H54 (cell line): Measurements from ENCODE around the gene ALDH18A1.

Experiments used
- DNase-seq: peaks from one replicate; pipeline ENCODE4 v3.0.0; 2011; ENCODE audit warnings: low spot score, mixed read lengths; ENCODE audit not compliant: insufficient read length
- FAIRE-seq: peaks from 3 replicates; lab custom pipeline; 2011; peaks lifted over from hg19 to GRCh38; lab: Jason Lieb, UNC
- POLR2A ChIP-seq: IDR thresholded peaks from 2 replicates; pipeline ENCODE4 v1.6.1; 2011; ENCODE audit warnings: low read depth, mild to moderate bottlenecking, low read length

The ALDH18A1 gene

DNA sequence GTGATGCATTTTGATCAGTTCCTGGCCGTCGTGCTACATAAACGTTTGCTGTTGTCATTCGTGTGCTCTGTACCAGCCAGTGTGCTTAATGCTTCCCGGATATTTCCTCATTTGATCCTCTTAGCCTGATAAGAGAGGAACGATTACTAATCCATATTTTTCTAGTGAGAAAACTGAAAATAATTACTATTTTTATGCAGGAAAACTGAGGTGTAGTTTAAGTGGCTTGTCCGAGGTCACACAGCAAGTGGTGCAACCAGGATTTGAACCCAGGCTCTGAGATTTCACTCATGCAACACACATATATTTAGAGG is 94.7 kb downstream of the ALDH18A1 start:
- DNase-seq (no peak), FAIRE-seq (no peak)
- TF ChIP-seq POLR2A = no peak

DNA sequence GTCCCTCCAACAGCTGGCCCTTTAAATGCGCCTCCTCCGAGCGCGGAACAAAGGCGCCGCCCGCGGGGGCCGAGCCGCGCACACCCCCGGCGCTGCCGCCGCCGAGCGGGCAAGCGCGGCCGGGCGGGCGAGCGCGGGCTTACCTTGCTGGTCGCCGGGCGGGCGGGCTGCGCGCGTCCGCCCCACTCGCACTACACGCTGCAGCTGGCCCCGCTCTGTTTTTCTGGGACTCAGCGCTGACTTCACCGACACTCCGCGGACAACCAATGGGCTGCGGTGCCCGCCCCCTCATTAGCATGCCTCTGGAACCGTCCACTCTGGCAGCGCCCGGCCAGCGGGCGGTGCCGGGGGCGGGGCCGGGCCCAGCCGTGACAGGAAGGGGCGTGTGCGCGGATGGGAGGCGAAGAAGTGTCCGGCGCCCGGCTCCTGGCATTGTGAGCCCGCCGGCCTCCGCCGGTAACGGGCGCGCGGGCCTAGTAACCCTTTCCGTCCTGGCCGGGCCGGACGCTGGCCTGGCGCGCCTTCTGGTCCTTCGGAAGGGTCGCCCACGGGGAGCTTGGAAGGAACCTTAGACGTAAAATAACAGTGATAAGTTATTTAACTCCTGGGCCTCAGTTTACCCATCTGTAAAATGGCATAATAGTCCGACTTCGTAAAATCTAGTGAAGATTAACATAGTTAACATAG is 95.2 kb downstream of the ALDH18A1 start, which contains the start of gene SORBS1:
Gene SORBS1, minus strand, starts transcription at position 195 of the 687 bp plus-strand sequence. CDS start 120,236 bp downstream, outside the sequence.
- peak; percentile 100 for DNase-seq
- no peak for FAIRE-seq
- TF ChIP-seq POLR2A = peak; percentile 69

DNA sequence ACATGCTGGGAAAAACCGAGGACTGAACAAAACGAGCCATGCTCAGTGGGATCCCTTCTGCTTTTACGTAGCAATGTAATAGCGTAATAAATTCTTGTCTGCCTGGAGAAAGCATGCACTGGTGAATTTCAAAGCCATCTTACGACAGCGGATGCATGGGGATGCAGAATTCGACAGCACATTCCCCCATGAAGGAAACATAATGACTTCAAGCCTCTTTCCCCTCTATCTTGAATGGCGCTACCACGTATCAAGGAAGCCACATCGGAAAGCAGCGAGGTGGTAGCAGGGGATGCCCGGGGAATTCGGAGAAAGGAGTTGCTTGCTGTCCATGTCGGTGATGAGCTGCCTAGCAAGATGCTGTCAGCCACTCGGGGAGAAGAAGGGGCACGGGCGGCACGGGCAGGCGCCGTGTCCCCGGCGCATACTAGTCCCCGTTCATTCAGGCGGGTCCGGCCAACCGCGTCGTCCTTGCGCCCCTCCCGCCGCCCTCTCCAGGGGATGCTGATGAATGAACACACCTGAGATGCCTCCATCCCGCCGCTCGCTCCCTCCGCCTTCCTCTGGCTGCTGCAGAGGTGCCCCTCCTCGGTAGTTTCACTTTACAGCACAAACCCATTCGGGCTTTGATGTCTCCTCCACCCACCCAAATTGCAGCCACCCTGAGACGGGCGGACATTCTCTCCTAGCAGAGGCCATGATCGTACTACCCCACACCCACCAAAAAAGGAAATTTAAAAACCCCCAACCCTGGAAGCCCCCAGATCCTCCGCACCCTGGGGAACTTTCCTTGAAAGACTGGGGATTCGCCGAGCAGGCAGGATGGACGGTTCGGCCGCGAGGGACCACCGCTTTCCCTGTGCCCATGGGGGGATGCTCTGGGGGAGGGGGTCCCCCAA is 96.0 kb downstream of the ALDH18A1 start:
- DNase-seq = peak; percentile 47
- FAIRE-seq = no peak
- no peak for TF ChIP-seq POLR2A

DNA sequence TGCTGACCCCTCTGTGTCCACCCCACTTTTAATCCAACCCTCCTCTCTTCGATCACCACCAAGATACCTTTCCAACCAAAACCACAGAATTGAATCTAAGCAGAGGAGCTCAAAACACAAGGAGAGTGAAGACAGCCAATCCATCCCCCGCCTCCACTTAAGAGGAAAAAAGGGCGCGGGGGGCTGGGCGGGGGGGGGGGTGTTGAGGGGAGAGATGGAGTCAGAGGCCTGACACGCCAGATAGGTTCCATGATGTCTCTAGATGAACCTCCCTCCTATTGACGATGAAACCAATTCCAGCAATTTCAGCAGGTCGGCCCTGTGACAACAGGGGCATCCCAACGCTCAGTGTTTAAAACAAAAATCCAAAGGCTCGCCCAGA is 96.6 kb downstream of the ALDH18A1 start:
- peak; percentile 25 for DNase-seq
- FAIRE-seq = no peak
- TF ChIP-seq POLR2A = no peak

DNA sequence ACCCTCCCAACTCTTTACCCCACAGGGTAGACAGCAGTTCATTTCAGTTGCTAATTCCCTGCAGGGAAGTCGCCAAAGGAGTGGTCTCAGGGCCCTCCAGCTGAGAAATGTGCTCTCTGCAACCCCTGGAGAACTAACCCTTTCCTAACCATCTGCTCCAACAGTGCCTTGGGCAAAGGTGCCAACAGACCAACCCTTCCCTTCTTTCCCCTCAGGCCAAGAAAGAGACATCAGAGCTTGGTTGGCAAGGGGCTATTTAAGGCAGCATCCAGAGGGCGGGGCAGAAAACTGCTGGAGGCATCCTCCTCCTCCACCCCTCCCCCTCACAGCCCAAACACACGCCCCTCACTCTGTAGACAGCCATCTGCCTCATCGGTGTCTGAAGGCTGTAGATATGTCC is 97.0 kb downstream of the ALDH18A1 start:
- no peak for DNase-seq

DNA sequence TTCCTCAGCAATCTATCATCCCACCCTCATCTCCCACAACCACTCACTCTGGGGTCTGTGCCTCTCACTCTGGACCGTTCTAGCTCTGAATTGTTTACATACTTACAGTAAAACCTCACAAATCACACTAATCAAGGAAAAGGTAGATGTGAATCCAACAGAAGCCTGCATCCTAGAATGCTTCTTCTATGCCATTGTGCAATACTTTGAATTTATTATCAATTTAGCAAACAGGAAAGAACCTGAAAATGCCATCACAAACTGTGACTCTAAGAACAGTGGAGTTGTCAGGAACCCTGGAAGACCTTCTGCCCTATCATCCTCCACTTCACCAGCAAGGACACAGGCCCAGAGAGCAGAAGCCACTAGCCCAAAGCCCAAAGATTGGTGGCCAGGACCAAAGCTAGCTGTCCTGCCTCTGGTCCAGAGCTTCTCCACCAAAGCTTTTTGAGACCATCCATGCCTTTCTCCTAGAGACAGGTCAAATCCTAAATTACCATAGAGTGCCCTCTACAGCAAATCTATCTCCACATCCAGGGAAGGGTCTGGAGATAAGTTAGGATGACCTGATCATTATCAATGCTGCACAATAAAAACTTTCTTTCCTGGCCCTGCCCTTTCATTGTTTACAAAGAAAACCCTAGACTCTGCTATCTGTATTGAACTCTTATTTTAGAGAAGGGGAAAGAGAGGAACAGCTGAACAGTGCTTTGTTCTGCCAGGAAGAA is 97.8 kb downstream of the ALDH18A1 start:
- TF ChIP-seq POLR2A = no peak
- FAIRE-seq = no peak
- no peak for DNase-seq

More for the DNA sequence above, 97.0 kb downstream of the ALDH18A1 start:
- TF ChIP-seq POLR2A = no peak
- FAIRE-seq = no peak

DNA sequence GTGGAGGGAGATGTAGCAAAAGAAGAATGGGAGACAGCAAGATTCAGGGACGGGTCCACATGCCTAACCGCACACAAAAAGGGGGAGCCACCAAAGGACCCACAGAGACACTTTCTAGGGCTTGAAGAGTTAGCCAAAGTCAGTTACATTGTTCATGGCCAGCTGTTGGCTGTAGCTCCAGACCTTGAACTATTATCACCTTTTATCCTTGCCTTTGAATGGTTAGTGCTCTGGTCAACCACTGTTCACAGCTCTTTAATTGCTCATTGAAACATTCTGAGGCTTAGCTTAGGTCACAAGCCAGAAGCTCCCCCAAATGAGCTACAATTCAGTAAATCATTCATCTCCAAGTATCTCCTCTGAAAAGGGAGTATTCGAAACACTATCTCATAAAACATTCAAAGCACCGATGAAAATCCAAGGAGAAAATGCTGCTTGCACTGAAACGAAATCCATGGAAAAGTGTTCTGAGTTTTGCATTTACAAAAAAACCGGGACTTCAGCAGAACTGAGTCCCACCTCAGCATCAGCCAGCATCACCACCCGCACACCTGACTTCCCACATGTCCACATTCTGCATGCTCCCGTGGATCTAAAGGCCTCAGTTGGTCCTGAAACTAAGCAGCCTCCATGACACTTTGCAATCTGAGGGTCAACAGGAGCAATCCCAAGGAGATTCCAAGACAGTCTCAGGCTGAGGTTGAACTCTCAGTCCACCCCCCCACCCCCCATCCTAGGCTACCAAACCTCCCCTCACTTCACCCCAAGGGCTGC is 99.3 kb downstream of the ALDH18A1 start:
- TF ChIP-seq POLR2A = no peak
- DNase-seq (no peak), FAIRE-seq (no peak)
